Measurements from ENCODE around the gene RNU7-1.

The RNU7-1 gene

DNA sequence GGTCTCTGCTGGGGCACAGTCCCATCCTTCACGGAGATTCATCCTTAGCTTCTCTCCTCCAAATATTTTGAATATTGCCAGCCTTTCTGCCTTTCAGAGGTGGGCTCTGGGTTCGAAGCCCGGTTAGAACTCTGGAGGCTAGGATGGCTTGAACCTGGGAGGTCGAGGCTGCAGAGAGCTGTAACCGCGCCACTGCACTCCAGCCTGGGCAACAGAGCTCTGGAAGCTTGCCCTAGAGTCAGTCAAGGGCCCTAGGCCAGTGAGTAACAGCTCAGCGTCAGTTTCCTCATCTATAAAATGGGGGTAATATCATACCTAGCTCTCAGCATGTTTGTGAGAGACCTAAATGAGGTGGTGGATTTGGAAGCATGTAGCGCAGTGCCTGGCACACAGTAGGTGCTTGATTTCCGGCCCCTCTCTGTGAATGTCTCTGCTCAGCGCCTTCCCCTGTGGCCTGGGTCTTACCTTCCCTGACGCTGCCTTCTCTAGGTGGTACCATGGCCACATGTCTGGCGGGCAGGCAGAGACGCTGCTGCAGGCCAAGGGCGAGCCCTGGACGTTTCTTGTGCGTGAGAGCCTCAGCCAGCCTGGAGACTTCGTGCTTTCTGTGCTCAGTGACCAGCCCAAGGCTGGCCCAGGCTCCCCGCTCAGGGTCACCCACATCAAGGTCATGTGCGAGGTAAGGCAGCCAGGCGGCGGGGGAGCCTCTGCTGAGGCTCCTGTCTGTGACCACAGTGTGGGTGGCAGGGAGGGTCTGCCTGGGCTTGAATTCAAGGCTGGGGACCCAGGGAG, 10.9 kb downstream of the RNU7-1 start:
- no peak for DNase-seq (ENCODE audit: low read depth)

DNA sequence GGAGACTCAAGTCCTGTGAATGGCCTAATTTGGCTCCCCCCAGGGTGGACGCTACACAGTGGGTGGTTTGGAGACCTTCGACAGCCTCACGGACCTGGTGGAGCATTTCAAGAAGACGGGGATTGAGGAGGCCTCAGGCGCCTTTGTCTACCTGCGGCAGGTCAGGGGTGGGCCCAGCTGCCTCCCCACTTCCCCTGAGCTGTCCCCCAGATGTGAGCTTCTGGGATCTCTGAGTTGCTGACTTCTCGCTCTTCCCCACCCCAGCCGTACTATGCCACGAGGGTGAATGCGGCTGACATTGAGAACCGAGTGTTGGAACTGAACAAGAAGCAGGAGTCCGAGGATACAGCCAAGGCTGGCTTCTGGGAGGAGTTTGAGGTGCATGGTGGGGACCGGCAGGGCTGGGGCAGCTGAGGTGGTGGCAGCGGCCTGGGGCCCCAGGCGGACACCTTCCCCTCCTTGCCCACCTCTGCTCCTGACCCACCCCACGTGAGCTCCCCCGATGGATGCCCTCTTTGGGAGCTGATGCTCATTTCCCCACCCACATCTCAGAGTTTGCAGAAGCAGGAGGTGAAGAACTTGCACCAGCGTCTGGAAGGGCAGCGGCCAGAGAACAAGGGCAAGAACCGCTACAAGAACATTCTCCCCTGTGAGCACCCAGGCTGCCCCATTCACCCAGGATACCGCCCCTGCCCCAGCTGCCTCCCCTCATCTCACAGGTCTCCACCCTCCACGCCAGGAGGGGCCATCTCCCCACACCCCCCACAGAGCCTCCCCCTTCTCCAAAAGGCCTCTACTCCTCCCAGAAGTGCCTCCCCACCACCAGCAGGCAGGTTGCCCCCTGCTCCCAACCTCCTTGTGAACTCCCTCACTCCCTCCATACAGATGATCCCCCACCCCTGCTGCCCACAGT, 11.7 kb downstream of the RNU7-1 start:
- no peak for DNase-seq (ENCODE audit: low read depth)

- no peak for DNase-seq (ENCODE audit: low read depth)
Measured at GRCh38 chr12:6956021-6956727, 12.6 kb downstream of the RNU7-1 start.

- no peak for DNase-seq (ENCODE audit: low read depth)
Measured at GRCh38 chr12:6957151-6957701, 13.6 kb downstream of the RNU7-1 start.

DNA sequence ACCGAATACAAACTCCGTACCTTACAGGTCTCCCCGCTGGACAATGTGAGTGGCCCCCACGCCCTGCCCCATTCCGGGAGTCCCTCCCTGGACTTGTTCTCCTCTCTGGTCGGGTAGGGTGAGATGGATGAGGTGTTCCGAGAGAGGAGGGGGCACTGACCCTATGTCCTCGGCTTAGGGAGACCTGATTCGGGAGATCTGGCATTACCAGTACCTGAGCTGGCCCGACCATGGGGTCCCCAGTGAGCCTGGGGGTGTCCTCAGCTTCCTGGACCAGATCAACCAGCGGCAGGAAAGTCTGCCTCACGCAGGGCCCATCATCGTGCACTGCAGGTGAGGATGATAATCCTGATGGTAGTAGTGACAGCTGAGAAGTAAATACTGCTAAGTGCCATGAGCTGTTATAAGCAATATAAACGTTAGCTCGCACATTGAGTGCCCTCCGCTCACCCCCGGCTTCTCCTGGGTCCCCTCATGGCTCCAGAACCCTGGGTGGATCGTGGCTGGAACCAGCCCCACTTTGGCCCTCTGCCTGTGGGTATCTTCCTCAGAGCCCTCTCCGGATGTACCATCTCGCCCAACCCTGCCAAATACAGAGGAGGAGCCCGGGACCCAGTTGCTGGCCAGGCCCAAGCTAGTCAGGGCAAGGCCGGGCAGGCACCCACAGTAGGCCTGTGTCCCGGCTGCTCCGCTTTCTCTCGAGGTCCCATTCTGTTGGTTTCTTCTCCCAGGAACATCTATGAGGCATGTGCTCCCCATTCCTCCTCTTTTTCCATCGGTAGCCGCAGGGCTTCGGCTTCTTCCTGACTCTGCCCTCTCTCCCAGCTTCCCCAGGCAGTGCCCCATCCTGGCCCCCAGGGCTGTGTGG, 14.4 kb downstream of the RNU7-1 start:
- no peak for DNase-seq (ENCODE audit: low read depth)

DNA sequence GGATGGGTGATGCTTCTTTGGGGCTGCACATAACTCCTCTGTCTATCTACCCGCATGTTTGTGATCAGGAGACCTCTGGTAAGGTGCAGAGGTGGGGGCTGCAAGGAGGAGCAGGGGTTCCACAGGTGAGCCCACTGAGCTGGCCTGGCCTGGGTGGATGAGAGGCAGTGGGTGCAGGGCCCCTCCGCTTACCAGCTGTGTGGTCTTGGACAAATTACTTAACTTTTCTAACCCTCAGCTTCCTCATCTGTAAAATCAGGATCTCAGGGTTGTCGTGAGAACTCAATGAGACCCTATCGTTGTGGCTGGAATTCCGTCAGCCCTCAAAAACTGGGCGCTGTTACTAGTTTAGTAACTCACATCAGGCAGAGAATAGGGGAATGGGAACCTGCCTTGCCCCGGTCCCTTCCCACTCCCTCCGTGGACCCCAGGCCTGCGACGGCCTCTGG, 15.0 kb downstream of the RNU7-1 start:
- DNase-seq (ENCODE audit: low read depth) = no peak

- DNase-seq (ENCODE audit: low read depth) = no peak
Measured at GRCh38 chr12:6959058-6959804, 15.6 kb downstream of the RNU7-1 start.

GRCh38 chr12:6959805-6960592, 16.4 kb downstream of the RNU7-1 start:
- no peak for DNase-seq (ENCODE audit: low read depth)

- no peak for DNase-seq (ENCODE audit: low read depth)
Measured at GRCh38 chr12:6960593-6961277, 17.1 kb downstream of the RNU7-1 start.

- DNase-seq (ENCODE audit: low read depth) = no peak
Measured at GRCh38 chr12:6961278-6961694, 17.7 kb downstream of the RNU7-1 start.

- DNase-seq (ENCODE audit: low read depth) = no peak
Measured at GRCh38 chr12:6961695-6962284, 18.2 kb downstream of the RNU7-1 start.

DNA sequence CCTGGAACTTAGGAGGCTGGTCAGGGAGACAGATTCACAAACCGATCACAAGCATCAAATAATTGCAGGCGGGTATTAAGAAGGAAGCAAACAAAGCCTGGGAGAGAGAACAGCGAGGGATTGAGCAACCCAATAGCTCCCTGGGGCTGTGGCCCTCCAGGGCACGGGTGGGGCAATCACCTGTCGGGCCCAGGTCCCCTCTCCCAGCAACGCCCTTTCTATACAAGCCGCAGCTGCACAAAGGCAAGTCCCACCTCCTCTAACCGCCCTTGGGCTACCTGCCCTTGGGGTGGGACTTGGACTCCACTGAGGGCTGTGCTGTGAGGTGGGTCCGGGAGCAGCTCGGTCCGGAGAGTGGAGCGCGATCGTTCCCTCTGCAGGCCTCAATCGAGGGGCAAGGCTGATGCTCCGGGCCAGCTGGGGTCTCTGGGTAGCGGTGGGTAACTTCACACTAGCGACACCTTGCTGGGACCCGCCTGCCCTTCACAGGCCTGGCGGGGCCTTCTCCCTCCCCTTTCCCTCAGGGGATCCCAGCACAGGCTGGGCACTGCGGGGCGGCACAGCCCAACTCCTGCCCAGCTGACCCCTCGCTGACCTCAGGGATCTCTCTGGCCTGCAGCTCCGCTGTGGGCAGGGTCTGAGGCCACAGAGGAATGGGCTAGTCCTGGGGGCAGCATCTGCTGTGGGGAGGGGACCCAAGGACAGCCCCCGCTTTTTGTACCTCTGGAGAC, 18.8 kb downstream of the RNU7-1 start:
- DNase-seq (ENCODE audit: low read depth) = no peak

GRCh38 chr12:6963016-6963731, 19.6 kb downstream of the RNU7-1 start:
- DNase-seq (ENCODE audit: low read depth) = no peak

- DNase-seq (ENCODE audit: low read depth) = no peak
Measured at GRCh38 chr12:6963791-6964413, 20.3 kb downstream of the RNU7-1 start.

GRCh38 chr12:6964605-6965025, 21.0 kb downstream of the RNU7-1 start:
- no peak for DNase-seq (ENCODE audit: low read depth)

DNA sequence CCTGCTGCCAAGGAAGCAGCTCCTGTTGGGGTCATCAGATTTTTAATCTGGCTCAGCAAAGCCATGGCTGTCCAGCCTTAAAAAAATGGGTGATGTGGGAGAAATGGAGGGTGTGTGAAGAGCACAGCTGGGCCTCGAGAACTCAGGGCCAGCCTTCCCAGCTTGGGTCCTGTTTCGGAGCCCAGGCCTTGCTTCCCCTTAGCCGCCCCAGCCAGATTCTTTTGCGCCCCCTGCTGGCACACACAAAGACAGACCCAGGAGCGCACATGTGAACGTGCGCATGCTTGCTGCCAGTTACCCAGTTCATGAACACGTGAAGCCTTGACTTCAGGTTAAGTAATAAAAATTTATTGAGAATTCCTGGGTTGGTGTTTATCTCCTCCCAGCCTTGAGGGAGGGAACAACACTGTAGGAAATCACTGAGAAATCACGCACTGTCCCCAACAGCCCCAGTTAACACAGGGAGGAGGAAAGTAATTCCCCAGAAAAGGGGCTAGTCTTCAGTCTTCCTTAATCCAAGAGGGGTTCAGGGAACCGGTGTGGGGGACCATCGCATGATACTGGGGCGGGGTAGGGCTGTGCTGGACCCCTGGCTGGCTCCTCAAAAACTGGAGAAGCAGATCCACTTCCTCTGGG, 21.5 kb downstream of the RNU7-1 start:
- DNase-seq (ENCODE audit: low read depth) = no peak
